Body of pancreas (tissue), 4 donors: ENCODE data around the gene OGT. TPM values are rescaled to one million over a fixed set of nuclear protein-coding genes. Genes with fewer than 3 reads are reported as not detected.

ENCODE experiments used
- ATAC-seq: fragments of 150-250 bp; one replicate; pipeline ENCODE4 v1.9.1; 2016
- DNase-seq, 4 donors: peaks; one replicate each; pipeline ENCODE4 v3.0.0-alpha.2; 2019
- H3K27ac ChIP-seq, 4 donors: fragments of 200-600 bp; sonication (generic); 1 replicate in 3 of 4; 2 replicates in 1 of 4; pipeline versions ENCODE4 v1.5.1 to v1.6.1; 2016 to 2019; ENCODE audit warnings: mild to moderate bottlenecking in 1 of 4, mixed read lengths in 1 of 4, moderate library complexity in 1 of 4
- H3K27me3 ChIP-seq, 2 donors: fragments of 200-600 bp; sonication (generic); one replicate each; pipeline ENCODE4 v1.6.0; 2016; ENCODE audit warnings: mild to moderate bottlenecking in 1 of 2
- H3K36me3 ChIP-seq, 2 donors: fragments of 200-600 bp; sonication (generic); replicated peaks in 1 of 2; 2 replicates each; pipeline ENCODE4 v1.5.1; 2016; ENCODE audit warnings: low read depth in 2 of 2; ENCODE audit not compliant: insufficient read depth in 1 of 2
- H3K4me1 ChIP-seq: fragments of 200-600 bp; sonication (generic); one replicate; pipeline ENCODE4 v1.6.0; 2016
- H3K4me3 ChIP-seq, 2 donors: fragments of 200-600 bp; sonication (generic); 1 replicate in 1 of 2; 2 replicates in 1 of 2; pipeline ENCODE4 v1.5.1; 2016 to 2019
- H3K9me3 ChIP-seq, 3 donors: fragments of 200-600 bp; sonication (generic); 1 replicate in 2 of 3; 2 replicates in 1 of 3; pipeline ENCODE4 v1.5.1; 2016
- POLR2A ChIP-seq, 3 donors: fragments of 450-650 bp; IDR thresholded peaks; one replicate each; pipeline ENCODE4 v1.6.1; 2016; ENCODE audit warnings: antibody characterized with exemption in 3 of 3, mild to moderate bottlenecking in 2 of 3
- WGBS, 2 donors: methylation state at CpG; one replicate each; pipeline ENCODE4 v1.1.5; 2017; 5-methylcytosine and 5-hydroxymethylcytosine counted together
- intact Hi-C: fragments of 100-400 bp; cut with DNase I; formaldehyde crosslinking; loops from one replicate; pipeline ENCODE4 v1.15.1; 2023
- total RNA-seq, 2 donors: library from RNA; depleted of rRNA; stranded (reverse); fragments of >200 nt; gene quantifications; one replicate each; pipeline ENCODE4 v1.1.0, GENCODE V29; 2016
- TF ChIP-seq, protein P1 (sequence below), 7 experiments: fragments of 450-650 bp in 4 of 7; fragments of 200-600 bp in 3 of 7; sonication (generic) in 3 of 7; IDR thresholded peaks; one replicate each; pipeline ENCODE4 v1.5.1; 2016 to 2019; ENCODE audit warnings: antibody characterized with exemption in 7 of 7

OGT gene
- 100 to 1,000 TPM; 180 to 184 TPM for total RNA-seq

DNA sequence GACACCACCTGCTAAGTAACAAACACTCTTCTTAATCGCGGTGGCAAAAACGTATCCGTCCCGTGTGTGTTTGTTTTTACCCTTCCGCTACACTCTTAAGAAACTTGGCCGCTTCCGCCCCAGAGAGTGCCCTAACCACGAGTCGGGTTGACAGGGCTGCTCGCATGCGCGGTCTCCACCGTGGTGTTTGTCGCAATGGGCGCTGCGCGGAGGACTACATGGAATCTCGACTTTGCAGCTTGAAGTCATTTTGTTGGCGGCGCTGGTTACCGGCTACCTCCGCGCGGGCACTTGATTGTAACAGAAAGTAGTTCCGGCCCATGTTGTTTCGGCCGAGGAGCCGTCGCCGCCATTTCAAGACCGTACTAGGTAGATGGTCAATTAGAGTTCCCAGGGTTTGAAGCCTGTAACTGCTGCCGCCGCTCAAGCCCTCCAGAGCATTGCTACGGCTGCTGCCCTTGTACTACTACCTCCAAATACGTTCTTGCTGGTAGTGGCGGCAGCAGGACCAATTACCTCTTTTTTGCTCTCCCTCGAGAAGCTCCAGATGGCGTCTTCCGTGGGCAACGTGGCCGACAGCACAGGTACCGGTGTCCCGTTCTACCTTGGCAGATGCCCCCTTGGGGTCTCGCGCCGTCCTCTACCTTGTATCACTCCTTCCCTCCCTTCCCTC, at the start of gene OGT:
Gene OGT (plus strand): TSS at position 352 of the 673 bp plus-strand sequence. CDS start 196 bp downstream, at position 548.
- WGBS, 2 donors: 0% methylated on average over 14 to 42 of the region's 47 CpGs
- Histone ChIP-seq H3K27ac (peak within 1 kb of the TSS; percentile 72 to 94 (median 90)), H3K4me3 (peak within 1 kb of the TSS; percentile 52 to 77), H3K36me3 (no peaks in the 10 kb centered on the region), H3K27me3 (no peaks in the 10 kb centered on the region), H3K9me3 (no peaks in the 10 kb centered on the region), H3K4me1 (peaks cover 5% of the 10 kb centered on the region)
- intact Hi-C loops: no loop called here
- DNase-seq: peak; percentile 95 to 97 (median 96)
- TF ChIP-seq, protein P1, sequence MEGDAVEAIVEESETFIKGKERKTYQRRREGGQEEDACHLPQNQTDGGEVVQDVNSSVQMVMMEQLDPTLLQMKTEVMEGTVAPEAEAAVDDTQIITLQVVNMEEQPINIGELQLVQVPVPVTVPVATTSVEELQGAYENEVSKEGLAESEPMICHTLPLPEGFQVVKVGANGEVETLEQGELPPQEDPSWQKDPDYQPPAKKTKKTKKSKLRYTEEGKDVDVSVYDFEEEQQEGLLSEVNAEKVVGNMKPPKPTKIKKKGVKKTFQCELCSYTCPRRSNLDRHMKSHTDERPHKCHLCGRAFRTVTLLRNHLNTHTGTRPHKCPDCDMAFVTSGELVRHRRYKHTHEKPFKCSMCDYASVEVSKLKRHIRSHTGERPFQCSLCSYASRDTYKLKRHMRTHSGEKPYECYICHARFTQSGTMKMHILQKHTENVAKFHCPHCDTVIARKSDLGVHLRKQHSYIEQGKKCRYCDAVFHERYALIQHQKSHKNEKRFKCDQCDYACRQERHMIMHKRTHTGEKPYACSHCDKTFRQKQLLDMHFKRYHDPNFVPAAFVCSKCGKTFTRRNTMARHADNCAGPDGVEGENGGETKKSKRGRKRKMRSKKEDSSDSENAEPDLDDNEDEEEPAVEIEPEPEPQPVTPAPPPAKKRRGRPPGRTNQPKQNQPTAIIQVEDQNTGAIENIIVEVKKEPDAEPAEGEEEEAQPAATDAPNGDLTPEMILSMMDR (IDR thresholded peaks at IDR 0.05): no peak
- TF ChIP-seq POLR2A (IDR thresholded peaks at IDR 0.05): peak; percentile 71 to 94 (median 90)
- ATAC-seq: peak; percentile 96

DNA sequence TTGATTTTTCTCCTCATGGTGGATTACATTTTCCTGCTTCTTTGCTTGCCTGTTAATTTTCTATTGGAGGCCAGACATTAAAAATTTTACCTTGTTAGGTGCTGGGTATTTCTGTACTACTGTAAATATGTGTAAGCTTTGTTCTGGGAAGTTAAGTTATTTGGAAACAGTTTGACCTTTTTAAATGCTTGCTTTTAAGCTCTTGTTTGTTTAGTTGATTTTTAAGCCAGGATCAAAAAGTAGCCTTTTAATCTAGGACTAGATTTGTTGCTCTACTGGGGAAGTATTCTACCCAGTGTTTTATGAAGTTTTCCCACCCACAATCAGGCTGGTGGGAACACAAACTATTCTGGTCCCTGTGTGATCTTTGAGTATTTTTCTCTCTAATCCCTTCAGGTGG, 45.1 kb upstream of the OGT start:
- H3K4me1 ChIP-seq: peaks cover 7% of the 10 kb centered on the region
- H3K36me3 ChIP-seq: no peaks in the 10 kb centered on the region
- no peak for TF ChIP-seq POLR2A (IDR thresholded peaks at IDR 0.05)
- TF ChIP-seq, protein P1 (IDR thresholded peaks at IDR 0.05): no peak
- no peak for DNase-seq
- intact Hi-C loops: no loop called here
- no peak overlapping the region for H3K27ac ChIP-seq
- no peaks in the 10 kb centered on the region for H3K27me3 ChIP-seq
- no peaks in the 10 kb centered on the region for H3K9me3 ChIP-seq
- no peak overlapping the region for H3K4me3 ChIP-seq
- no peak for ATAC-seq

DNA sequence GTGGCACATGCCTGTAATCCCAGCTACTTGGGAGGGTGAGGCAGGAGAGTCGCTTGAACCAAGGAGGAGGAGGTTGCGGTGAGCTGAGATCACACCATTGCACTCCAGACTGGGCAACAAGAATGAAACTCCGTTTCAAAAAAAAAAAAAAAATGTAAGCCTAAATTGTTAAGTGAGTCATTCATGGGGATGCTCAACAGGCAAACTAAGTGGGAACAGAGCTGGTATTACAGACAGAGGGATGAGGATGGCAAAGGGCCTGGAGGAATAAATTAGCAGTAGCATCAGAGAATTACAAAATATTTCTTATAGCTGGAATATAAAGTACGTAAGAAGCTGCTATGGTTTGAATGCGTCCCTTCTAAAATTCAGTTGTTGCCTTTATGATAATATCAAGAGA, 43.4 kb upstream of the OGT start:
- intact Hi-C loops: no loop called here
- ATAC-seq (no peak), DNase-seq (no peak)
- H3K27me3 ChIP-seq: no peaks in the 10 kb centered on the region
- no peaks in the 10 kb centered on the region for H3K9me3 ChIP-seq
- no peaks in the 10 kb centered on the region for H3K36me3 ChIP-seq
- peaks cover 7% of the 10 kb centered on the region for H3K4me1 ChIP-seq
- no peak overlapping the region for H3K27ac ChIP-seq
- H3K4me3 ChIP-seq: no peak overlapping the region
- WGBS, 2 donors: 92 to 100% methylated on average over 2 to 5 of the region's 5 CpGs
- TF ChIP-seq, protein P1 (IDR thresholded peaks at IDR 0.05): no peak
- TF ChIP-seq POLR2A (IDR thresholded peaks at IDR 0.05): no peak

DNA sequence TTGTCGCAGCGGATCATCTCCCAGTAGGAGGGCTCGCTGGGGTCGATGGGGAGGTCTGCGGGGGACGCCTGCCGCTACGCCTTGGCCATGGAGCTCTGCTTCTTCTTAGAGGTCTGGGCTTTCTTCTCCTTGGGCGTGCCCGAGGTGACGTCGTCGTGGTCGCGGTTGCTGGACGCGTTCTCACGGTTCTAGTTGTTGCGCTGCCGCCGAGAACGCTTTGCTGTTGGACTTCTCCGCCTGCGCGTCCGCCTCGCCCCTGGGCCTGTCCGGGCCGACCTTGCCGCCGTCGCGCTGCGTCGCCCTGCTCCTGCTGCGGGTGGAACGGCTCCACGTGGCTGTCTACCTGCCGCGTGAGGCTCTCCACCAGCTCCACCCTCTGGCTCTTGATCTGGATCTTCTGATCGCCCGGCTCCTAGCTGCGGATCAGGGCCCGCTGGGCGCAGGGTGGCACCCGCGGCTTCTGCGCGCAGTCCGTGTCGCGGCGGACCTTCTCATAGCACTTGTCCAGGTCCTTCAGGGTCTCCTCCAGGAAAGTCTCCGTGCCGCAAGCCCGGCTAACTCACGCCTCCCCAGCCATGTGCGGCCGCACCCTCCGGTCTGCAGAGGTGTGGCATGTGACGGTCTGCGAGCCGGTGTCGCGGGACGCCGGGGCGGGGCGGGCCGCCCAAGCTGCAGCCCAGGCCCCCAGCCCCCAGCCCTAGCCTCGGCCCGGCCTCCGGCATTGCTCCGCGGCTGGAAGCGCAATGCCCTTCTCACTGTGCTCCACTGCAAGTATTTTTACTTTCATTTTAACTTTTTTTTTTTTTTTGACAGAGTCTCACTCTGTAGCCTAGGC, 40.5 kb upstream of the OGT start:
- H3K9me3 ChIP-seq: no peaks in the 10 kb centered on the region
- peaks cover 7% of the 10 kb centered on the region for H3K4me1 ChIP-seq
- ATAC-seq (peak; percentile 79), DNase-seq (peak; percentile 22 to 54 (median 37))
- H3K27ac ChIP-seq: no peak overlapping the region
- H3K36me3 ChIP-seq: no peaks in the 10 kb centered on the region
- intact Hi-C loops: no loop called here
- 0 to 4% methylated on average over 4 to 36 of the region's 76 CpGs for WGBS, 2 donors
- no peak for TF ChIP-seq POLR2A (IDR thresholded peaks at IDR 0.05)
- TF ChIP-seq, protein P1 (IDR thresholded peaks at IDR 0.05): no peak
- peak overlapping the region in 1 of 2 donors; percentile 30 for H3K4me3 ChIP-seq
- no peaks in the 10 kb centered on the region for H3K27me3 ChIP-seq
